Kasumi-1 (cell line): ENCODE results near the gene CEP83.
"Not testable (repeated sequence)": the region's sequence is repeated elsewhere in the genome, so short reads cannot be mapped to it uniquely, and the experiment has no call there.

Experiments
- DNase-seq, 2 experiments: peaks; one replicate each; lab custom pipeline; 2025; lab: John Stamatoyannopoulos, UW

Gene CEP83

GRCh38 chr12:94377599-94377998 is 82.1 kb downstream of the CEP83 start:
- DNase-seq, result no peak

GRCh38 chr12:94374124-94374523 is 85.5 kb downstream of the CEP83 start:
- no peak for DNase-seq

GRCh38 chr12:94372461-94372860 is 87.2 kb downstream of the CEP83 start:
- DNase-seq, result no peak

- no peak for DNase-seq
Measured at GRCh38 chr12:94362653-94363052, 97.0 kb downstream of the CEP83 start.

GRCh38 chr12:94359761-94360160 is 99.9 kb downstream of the CEP83 start:
- no peak for DNase-seq

GRCh38 chr12:94353130-94353529 is 106.5 kb downstream of the CEP83 start:
- DNase-seq, result no peak

GRCh38 chr12:94340573-94340972 is 119.1 kb downstream of the CEP83 start:
- no peak for DNase-seq

GRCh38 chr12:94338006-94338794 is 121.5 kb downstream of the CEP83 start:
- DNase-seq, result no peak

GRCh38 chr12:94336211-94336925 is 123.3 kb downstream of the CEP83 start:
- DNase-seq, result no peak

GRCh38 chr12:94333396-94333795 is 126.3 kb downstream of the CEP83 start:
- no peak for DNase-seq

- DNase-seq, result no peak
Measured at GRCh38 chr12:94329366-94329765, 130.3 kb downstream of the CEP83 start.

GRCh38 chr12:94327809-94328208 is 131.9 kb downstream of the CEP83 start:
- no peak for DNase-seq

GRCh38 chr12:94326727-94327126 is 132.9 kb downstream of the CEP83 start:
- no peak for DNase-seq

GRCh38 chr12:94326234-94326633 is 133.4 kb downstream of the CEP83 start:
- no peak for DNase-seq

GRCh38 chr12:94322346-94322745 is 137.3 kb downstream of the CEP83 start:
- no peak for DNase-seq

GRCh38 chr12:94320109-94320508 is 139.6 kb downstream of the CEP83 start:
- DNase-seq, result no peak

GRCh38 chr12:94318181-94318580 is 141.5 kb downstream of the CEP83 start:
- no peak for DNase-seq

GRCh38 chr12:94316600-94316999 is 143.1 kb downstream of the CEP83 start:
- DNase-seq, result not testable (repeated sequence)

- DNase-seq, result no peak
Measured at GRCh38 chr12:94312378-94312777, 147.3 kb downstream of the CEP83 start.

- DNase-seq, result no peak
Measured at GRCh38 chr12:94309373-94309772, 150.3 kb downstream of the CEP83 start.

- no peak for DNase-seq
Measured at GRCh38 chr12:94308612-94309011, 151.1 kb downstream of the CEP83 start.

GRCh38 chr12:94305130-94305957 is 154.3 kb downstream of the CEP83 start:
- DNase-seq, result no peak
